Panc1 (cell line): Measurements from ENCODE around the gene RGS10. TPM values are rescaled to one million over a fixed set of nuclear protein-coding genes. Genes with fewer than 3 reads are reported as not detected.

ENCODE experiments used
- ATAC-seq: fragments of 200-7000 bp; cut with Tn5 transposase; 2 replicates; pipeline ENCODE4 v1.9.1; 2020; ENCODE audit warnings: mild to moderate bottlenecking, moderate library complexity
- BruUV-seq: library from RNA; stranded (reverse); fragments of 400-500 nt; replicated peaks from 2 replicates; lab custom pipeline; 2021; lab: Mats Ljungman, UMichigan
- CTCF ChIA-PET: fragments of 300-600 bp; sonication (Branson Sonifier 250); formaldehyde crosslinking; loops from one replicate; lab custom pipeline; 2022; ENCODE audit warnings: antibody characterized with exemption; lab: Charles Lee
- POLR2A ChIA-PET: fragments of 300-600 bp; sonication (Branson Sonifier 250); formaldehyde crosslinking; loops from one replicate; lab custom pipeline; 2022; ENCODE audit warnings: antibody characterized with exemption; lab: Charles Lee
- DNase-seq: peaks from one replicate; pipeline ENCODE4 v3.0.0-alpha.2; 2010; ENCODE audit warnings: low read depth, low spot score
- H3K27ac ChIP-seq: 2 replicates; pipeline ENCODE4 v1.5.1; 2011; ENCODE audit warnings: mild to moderate bottlenecking, low read length, inconsistent platforms
- H3K27me3 ChIP-seq: fragments of 200-500 bp; sonication (Bioruptor generic); 2 replicates; pipeline ENCODE4 v1.6.0; 2014; ENCODE audit warnings: low read length, inconsistent platforms; ENCODE audit not compliant: control insufficient read depth, insufficient read depth
- H3K36me3 ChIP-seq: fragments of 200-500 bp; sonication (Bioruptor generic); 2 replicates; pipeline ENCODE4 v1.5.1; 2014; ENCODE audit warnings: inconsistent platforms, mild to moderate bottlenecking, low read length, moderate library complexity; ENCODE audit not compliant: control insufficient read depth, insufficient read depth
- H3K4me1 ChIP-seq: 2 replicates; pipeline ENCODE4 v1.5.1; 2011; ENCODE audit warnings: inconsistent platforms, mild to moderate bottlenecking, low read length, moderate library complexity; ENCODE audit not compliant: control insufficient read depth, insufficient read depth
- H3K4me3 ChIP-seq, 2 experiments: 2 replicates each; pipeline ENCODE4 v1.5.1; 2011 to 2012; ENCODE audit warnings: low read depth in 2 of 2, low read length in 2 of 2, mild to moderate bottlenecking in 2 of 2, inconsistent platforms in 1 of 2, moderate library complexity in 1 of 2
- H3K9me3 ChIP-seq: fragments of 200-500 bp; sonication (Bioruptor generic); 2 replicates; pipeline ENCODE4 v1.5.1; 2014; ENCODE audit warnings: low read depth, mild to moderate bottlenecking, inconsistent platforms, low read length, moderate library complexity; ENCODE audit not compliant: control insufficient read depth, insufficient read depth
- CTCF ChIP-seq: fragments of 450-650 bp; IDR thresholded peaks from 2 replicates; pipeline ENCODE4 v1.5.1; 2017; ENCODE audit warnings: mild to moderate bottlenecking
- POLR2AphosphoS5 ChIP-seq: IDR thresholded peaks from 2 replicates; pipeline ENCODE4 v1.6.1; 2012; ENCODE audit warnings: mild to moderate bottlenecking, low read depth, low read length, moderate library complexity
- REST ChIP-seq, 2 experiments: IDR thresholded peaks; 2 replicates each; pipeline ENCODE4 v1.6.1; 2011 to 2012; ENCODE audit warnings: low read depth in 2 of 2, control low read depth in 1 of 2, low read length in 1 of 2, mild to moderate bottlenecking in 1 of 2, moderate library complexity in 1 of 2; ENCODE audit not compliant: insufficient read depth in 1 of 2
- SIN3A ChIP-seq: IDR thresholded peaks from 2 replicates; pipeline ENCODE4 v1.6.1; 2012; ENCODE audit warnings: low read depth, mild to moderate bottlenecking, low read length, moderate library complexity, borderline replicate concordance; ENCODE audit not compliant: insufficient read depth
- TCF7L2 ChIP-seq: IDR thresholded peaks from 2 replicates; pipeline ENCODE4 v1.6.1; 2011; ENCODE audit warnings: mild to moderate bottlenecking, low read depth, low read length, inconsistent platforms
- in situ Hi-C: cut with HindIII; loops from 2 replicates; pipeline ENCODE4 v1.10.0; 2016; ENCODE audit warnings: low sequenced_read_pairs, low pct_unique_long_range_greater_than_20kb
- intact Hi-C: fragments of 100-400 bp; cut with micrococcal nuclease; formaldehyde crosslinking; loops from one replicate; pipeline ENCODE4 v1.10.0; 2022; ENCODE audit not compliant: unreplicated experiment
- total RNA-seq: library from RNA; stranded (reverse); gene quantifications from one replicate; pipeline ENCODE4 v1.2.1, GENCODE V29; 2021; ENCODE audit not compliant: unreplicated experiment

The RGS10 gene
- total RNA-seq, 1 experiment from 2014 or later: 68.6 TPM

DNA sequence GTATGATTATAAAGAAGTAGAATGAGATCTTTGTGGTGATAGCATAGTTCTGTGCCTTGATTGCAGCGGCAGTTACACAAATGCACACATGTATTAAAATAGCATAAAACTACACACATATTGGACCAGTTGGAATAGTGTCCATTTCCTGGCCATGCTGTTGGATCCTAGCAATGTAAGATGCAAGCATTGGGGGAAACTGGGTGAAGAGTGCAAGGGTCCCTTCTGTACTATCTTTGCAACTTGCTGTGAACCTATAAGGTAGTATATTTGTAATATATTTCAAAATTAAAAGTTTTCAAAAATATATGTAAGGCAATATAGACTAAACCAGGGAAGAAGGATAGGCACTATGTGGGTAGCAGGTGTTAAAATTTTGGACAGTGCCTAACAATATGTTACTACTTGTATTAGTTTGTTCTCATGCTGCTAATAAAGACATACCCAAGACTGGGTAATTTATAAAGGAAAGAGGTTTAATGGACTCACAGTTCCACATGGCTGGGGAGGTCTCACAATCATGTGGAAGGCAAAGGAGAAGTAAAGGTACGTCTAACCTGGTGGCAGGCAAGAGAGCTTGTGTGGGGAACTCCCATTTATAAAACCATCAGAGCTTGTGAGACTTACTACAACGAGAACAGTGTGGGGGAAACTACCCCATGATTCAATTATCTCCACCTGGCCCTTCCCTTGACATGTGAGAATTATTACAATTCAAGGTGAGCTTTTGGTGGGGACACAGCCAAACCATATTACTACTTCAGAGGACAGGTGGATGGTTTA is 71.4 kb downstream of the RGS10 start:
- BruUV-seq: no TSS peak
- H3K4me1 ChIP-seq: 0 out of 2 replicates have a peak, but pooled peaks cover 2% of the 10 kb centered on the region
- H3K27ac ChIP-seq: no peak overlapping the region
- in situ Hi-C loops (no loop called here), intact Hi-C loops (no loop called here)
- no peak for TF ChIP-seq REST (IDR thresholded peaks at IDR 0.05; ENCODE audit: insufficient read depth in 1 of 2, low read depth in 2 of 2, low read length in 1 of 2)
- no peak for TF ChIP-seq TCF7L2
- TF ChIP-seq SIN3A: no peak
- no peak for TF ChIP-seq POLR2AphosphoS5
- TF ChIP-seq CTCF: no peak
- no peaks in the 10 kb centered on the region for H3K9me3 ChIP-seq
- no peak overlapping the region for H3K4me3 ChIP-seq
- ChIA-PET CTCF (interaction anchor here (0.6 kb wide), 1 partner anchor 361 kb away, joined by 3 read pairs; no protein-coding TSS in a partner anchor), POLR2A (no interaction called here)
- DNase-seq (no peak), ATAC-seq (no peak)
- no peaks in the 10 kb centered on the region; the same call in 1 of the 2 replicates for H3K27me3 ChIP-seq
- no peaks in the 10 kb centered on the region for H3K36me3 ChIP-seq

DNA sequence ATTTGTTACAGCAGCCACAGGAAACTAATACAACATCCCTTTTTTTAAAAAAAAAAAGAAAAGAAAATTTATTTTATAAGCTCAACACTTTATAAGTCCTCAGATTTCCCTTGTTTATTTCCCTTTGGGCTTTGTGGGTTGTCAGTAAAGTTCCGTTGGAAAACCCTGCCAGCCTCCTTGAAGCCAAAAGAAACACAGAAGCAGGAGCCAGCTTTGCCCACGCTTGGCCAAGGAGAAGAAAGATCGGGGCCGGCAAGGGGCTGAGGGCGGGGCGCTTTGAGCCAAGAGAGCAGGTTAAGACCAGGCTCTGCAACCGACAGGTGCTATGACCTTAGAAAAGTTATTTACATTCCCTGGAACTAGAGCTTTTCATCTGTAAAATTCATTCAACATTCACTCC is 72.7 kb downstream of the RGS10 start:
- ChIA-PET POLR2A (interaction anchor here (0.6 kb wide), 1 partner anchor 326 kb away, joined by 3 read pairs; no protein-coding TSS in a partner anchor), CTCF (interaction anchor here (0.6 to 0.7 kb wide), 2 partner anchors 11 to 270 kb away, joined by 3 to 4 read pairs; no protein-coding TSS in a partner anchor)
- Histone ChIP-seq H3K4me1 (0 out of 2 replicates have a peak, but pooled peaks cover 2% of the 10 kb centered on the region), H3K27me3 (no peaks in the 10 kb centered on the region; the same call in 1 of the 2 replicates), H3K4me3 (no peak overlapping the region), H3K9me3 (no peaks in the 10 kb centered on the region), H3K27ac (no peak overlapping the region), H3K36me3 (no peaks in the 10 kb centered on the region)
- DNase-seq: no peak
- ATAC-seq: no peak
- TF ChIP-seq TCF7L2 (no peak), CTCF (no peak), SIN3A (no peak), REST (IDR thresholded peaks at IDR 0.05; ENCODE audit: insufficient read depth in 1 of 2, low read depth in 2 of 2, low read length in 1 of 2) (no peak)
- BruUV-seq: no TSS peak
- in situ Hi-C loops (no loop called here), intact Hi-C loops (no loop called here)
